Heart right ventricle (tissue), 16 donors: Measurements from ENCODE around the gene F13B. TPM values are rescaled to one million over a fixed set of nuclear protein-coding genes. Genes with fewer than 3 reads are reported as not detected.
"Not testable (repeated sequence)": the region's sequence is repeated elsewhere in the genome, so short reads cannot be mapped to it uniquely, and the experiment has no call there.

Experiments used
- ATAC-seq, 8 donors: fragments of 200-7000 bp; cut with Tn5 transposase; one replicate each; pipeline ENCODE4 v1.9.1; 2020; ENCODE audit warnings: mild to moderate bottlenecking in 8 of 8, moderate library complexity in 8 of 8, moderate number of reproducible peaks in 1 of 8
- DNase-seq, 2 donors: peaks; one replicate each; pipeline ENCODE4 v3.0.0-alpha.2; 2020
- H3K27ac ChIP-seq, 10 donors: fragments of 200-600 bp; sonication (generic) in 2 of 10; one replicate each; pipeline versions ENCODE4 v1.5.0 to v1.8.0; 2020 to 2022; ENCODE audit warnings: mild to moderate bottlenecking in 3 of 10
- H3K27me3 ChIP-seq, 7 donors: fragments of 200-600 bp; one replicate each; pipeline ENCODE4 v1.8.0; 2021 to 2022; ENCODE audit warnings: mild to moderate bottlenecking in 2 of 7
- H3K36me3 ChIP-seq, 9 donors: fragments of 200-600 bp; sonication (generic) in 1 of 9; one replicate each; pipeline versions ENCODE4 v1.5.0 to v1.8.0; 2020 to 2022; ENCODE audit warnings: mild to moderate bottlenecking in 2 of 9
- H3K4me1 ChIP-seq, 9 donors: fragments of 200-600 bp; sonication (generic) in 1 of 9; one replicate each; pipeline versions ENCODE4 v1.5.0 to v1.8.0; 2020 to 2022; ENCODE audit warnings: mild to moderate bottlenecking in 4 of 9
- H3K4me3 ChIP-seq, 10 donors: fragments of 200-600 bp; sonication (generic) in 2 of 10; one replicate each; pipeline versions ENCODE4 v1.5.0 to v1.8.0; 2020 to 2022; ENCODE audit warnings: mild to moderate bottlenecking in 7 of 10, moderate library complexity in 2 of 10
- H3K9me3 ChIP-seq, 11 donors: fragments of 200-600 bp in 10 of 11; sonication (generic) in 2 of 11; one replicate each; pipeline versions ENCODE4 v1.5.0 to v1.8.0; 2013 to 2022; ENCODE audit warnings: mild to moderate bottlenecking in 2 of 11, control low read depth in 1 of 11, moderate library complexity in 1 of 11
- WGBS, 2 donors: extraction: QIAGEN DNeasy Blood & Tissue Kit; methylation state at CpG; one replicate each; pipeline ENCODE4 v1.1.7; 2013; ENCODE audit warnings: inconsistent platforms in 1 of 2; 5-methylcytosine and 5-hydroxymethylcytosine counted together
- intact Hi-C, 10 donors: fragments of 100-400 bp; cut with DNase I; formaldehyde crosslinking; loops; one replicate each; pipeline versions ENCODE4 v1.11.1 to v1.14.2; 2022
- polyA plus RNA-seq, 2 donors: library from polyadenylated mRNA; stranded (reverse); fragments of 200-250 nt; gene quantifications; one replicate each; pipeline ENCODE4 v1.2.3, GENCODE V29; 2013
- total RNA-seq, 10 donors: library from RNA; stranded (reverse); fragmentation: NEBNext Ultra II Directional in 3 of 10; extraction: Animal tissue kit (Norgen Biotek cat#: 25700) in 3 of 10; gene quantifications; one replicate each; pipeline versions ENCODE4 v1.2.1 to v1.2.4, GENCODE V29; 2021 to 2023
- TF ChIP-seq, protein P1 (sequence below), 9 donors: fragments of 200-600 bp; sonication (generic) in 2 of 9; IDR thresholded peaks; one replicate each; pipeline versions ENCODE4 v1.5.0 to v1.8.0; 2021 to 2022; ENCODE audit warnings: antibody characterized with exemption in 9 of 9, mild to moderate bottlenecking in 5 of 9, moderate library complexity in 1 of 9
- donor health status: Arrhythmogenic right ventricular cardiomyopathy.
- donor health status: ischemic (EF 13 %, LVEDD 7.1; RV severe dilation, severe dysfunction).
- donor health status: healthy with polysubstance abuse.
- donor health status: DM: no; HTN: yes; CAD: no.
- donor health status: DM: no; HTN: no; CAD: no.
- donor health status: ischemic (EF 25% LVEDD 6.9; RV normal size, moderate dysfunction).
- donor health status: ischemic (EF 25% LVEDD 5.7; RV mildly dilated, moderate dysfunction).
- donor health status: healthy.
- donor health status: DM: yes; HTN: yes; CAD: no.
- donor health status: Ischemic cardiomyopathy.
- donor health status: ischemic (EF 35%, LVEDD 5.7; RV mildly dilated, moderate dysfunction).
- donor health status: nonischemic (EF 11% LVEDD 7.7; RV severe dilation, severe dysfunction).
- donor health status: DM: yes; HTN: yes; CAD: no.
- donor health status: PGD.
- donor health status: ischemic (EF 29% LVEDD 5.4; RV normal size, mild dysfunction).
- donor health status: nonischemic (EF 23%, LVEDD 6.1; RV moderate dilation, normal function).

The F13B gene
- total and polyA plus RNA-seq, 12 donors: not detected

DNA sequence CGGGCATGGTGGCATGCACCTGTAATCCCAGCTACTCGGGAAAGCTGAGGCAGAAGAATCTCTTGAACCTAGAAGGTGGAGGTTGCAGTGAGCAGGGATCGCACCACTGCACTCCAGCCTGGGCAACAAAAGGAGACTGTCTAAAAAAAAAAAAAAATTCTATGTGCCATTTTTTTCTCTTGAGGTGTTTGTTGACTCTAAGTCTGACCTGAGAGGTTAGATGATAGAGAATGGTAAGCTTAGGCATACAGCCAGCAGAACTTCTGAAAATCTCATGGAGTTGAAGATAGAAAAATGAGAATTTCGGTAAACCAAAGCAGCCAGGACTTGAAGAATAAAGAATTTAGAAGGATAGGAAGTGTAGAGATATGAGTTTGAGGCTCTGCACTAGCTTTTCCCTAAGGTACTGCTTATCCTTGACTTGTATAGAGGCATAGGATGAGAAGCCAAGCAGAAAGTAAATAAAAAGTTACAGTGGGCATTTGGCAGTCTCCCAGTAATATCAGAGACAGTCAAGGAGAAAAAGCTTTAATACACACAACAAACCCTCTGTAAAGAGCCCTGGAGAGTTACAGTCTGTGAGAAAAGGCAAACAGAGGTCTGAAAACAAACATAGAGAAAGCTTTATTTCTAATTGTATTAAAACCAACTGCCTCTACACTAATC is 24.3 kb downstream of the F13B start:
- no peak for DNase-seq
- ATAC-seq: no peak
- no peaks in the 10 kb centered on the region for H3K36me3 ChIP-seq
- H3K4me3 ChIP-seq: no peak overlapping the region
- H3K27ac ChIP-seq: no peak overlapping the region
- WGBS, 2 donors: 75 to 81% methylated on average over 4 of the region's 4 CpGs
- H3K27me3 ChIP-seq: no peaks in the 10 kb centered on the region
- H3K9me3 ChIP-seq: peaks cover 0 to 12% (median 0%) of the 10 kb centered on the region in 11 donors
- no peaks in the 10 kb centered on the region for H3K4me1 ChIP-seq
- intact Hi-C loops: no loop called here
- TF ChIP-seq, protein P1, sequence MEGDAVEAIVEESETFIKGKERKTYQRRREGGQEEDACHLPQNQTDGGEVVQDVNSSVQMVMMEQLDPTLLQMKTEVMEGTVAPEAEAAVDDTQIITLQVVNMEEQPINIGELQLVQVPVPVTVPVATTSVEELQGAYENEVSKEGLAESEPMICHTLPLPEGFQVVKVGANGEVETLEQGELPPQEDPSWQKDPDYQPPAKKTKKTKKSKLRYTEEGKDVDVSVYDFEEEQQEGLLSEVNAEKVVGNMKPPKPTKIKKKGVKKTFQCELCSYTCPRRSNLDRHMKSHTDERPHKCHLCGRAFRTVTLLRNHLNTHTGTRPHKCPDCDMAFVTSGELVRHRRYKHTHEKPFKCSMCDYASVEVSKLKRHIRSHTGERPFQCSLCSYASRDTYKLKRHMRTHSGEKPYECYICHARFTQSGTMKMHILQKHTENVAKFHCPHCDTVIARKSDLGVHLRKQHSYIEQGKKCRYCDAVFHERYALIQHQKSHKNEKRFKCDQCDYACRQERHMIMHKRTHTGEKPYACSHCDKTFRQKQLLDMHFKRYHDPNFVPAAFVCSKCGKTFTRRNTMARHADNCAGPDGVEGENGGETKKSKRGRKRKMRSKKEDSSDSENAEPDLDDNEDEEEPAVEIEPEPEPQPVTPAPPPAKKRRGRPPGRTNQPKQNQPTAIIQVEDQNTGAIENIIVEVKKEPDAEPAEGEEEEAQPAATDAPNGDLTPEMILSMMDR (IDR thresholded peaks at IDR 0.05): no peak

DNA sequence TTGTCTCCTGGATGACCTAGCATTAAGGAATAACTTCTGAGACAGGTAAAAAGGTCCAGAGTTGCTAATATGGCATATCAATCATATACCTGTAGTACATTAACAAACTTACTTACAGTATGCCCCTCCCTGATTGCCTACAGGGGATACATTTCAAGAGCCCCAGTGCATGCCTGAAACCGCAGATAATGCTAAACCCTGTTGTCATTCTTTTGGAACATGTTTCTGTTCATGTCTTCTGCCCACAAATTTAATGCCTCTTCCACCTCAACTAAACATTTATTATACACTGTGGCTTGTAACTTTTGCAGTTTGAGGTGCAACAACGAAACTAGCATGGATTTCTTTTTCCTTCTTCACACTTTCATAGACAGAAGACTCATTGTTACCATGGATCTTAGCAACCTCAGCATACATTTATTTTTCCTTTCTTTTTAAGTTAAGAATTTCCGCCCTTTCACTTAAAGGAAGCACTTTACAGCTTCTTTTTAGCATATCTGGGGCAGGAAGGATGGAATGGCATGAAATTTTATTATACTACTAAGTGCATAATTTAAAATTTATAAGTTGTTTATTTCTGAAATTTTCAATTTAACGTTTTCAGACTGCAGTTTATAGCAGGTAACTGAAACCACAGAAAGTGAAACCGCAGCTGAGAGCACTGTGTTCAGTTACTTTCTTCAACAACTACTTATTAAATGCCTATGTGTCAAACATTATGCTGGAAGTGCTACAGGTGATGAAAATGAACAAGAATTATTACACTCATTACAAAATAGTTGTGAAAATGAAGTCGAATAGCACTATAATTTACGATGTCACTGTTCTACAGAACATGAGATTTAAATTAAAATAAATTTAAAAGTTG is 25.3 kb downstream of the F13B start:
- peaks cover 0 to 2% (median 0%) of the 10 kb centered on the region in 11 donors for H3K9me3 ChIP-seq
- DNase-seq: no peak
- 83 to 87% methylated on average over 7 of the region's 7 CpGs for WGBS, 2 donors
- TF ChIP-seq, protein P1 (IDR thresholded peaks at IDR 0.05): no peak
- H3K36me3 ChIP-seq: no peaks in the 10 kb centered on the region
- H3K27ac ChIP-seq: no peak overlapping the region
- ATAC-seq: no peak
- no peaks in the 10 kb centered on the region for H3K27me3 ChIP-seq
- H3K4me3 ChIP-seq: no peak overlapping the region
- intact Hi-C loops: no loop called here
- H3K4me1 ChIP-seq: no peaks in the 10 kb centered on the region

DNA sequence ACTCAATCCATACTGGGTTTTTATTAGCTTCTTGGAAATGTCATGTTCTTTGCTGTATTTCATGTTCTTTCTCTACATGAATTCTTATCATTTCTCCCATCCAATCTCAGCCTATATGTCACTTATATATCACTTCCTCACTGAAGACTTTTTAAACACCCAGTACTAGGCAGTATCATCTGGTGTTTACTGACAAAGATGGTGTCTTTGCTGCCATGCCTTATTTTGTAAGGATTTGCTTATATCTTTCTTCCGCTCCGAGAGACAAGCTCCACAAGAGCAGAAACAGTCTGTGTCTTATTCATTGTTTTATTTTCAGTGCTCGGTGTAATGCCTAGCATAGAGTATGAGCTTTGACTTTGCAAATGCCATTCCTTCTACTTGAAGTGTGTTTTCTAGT is 30.2 kb downstream of the F13B start:
- DNase-seq (no peak), ATAC-seq (no peak)
- intact Hi-C loops: no loop called here
- no peak overlapping the region for H3K27ac ChIP-seq
- WGBS, 2 donors: 91 to 94% methylated on average over 3 of the region's 3 CpGs
- no peaks in the 10 kb centered on the region for H3K9me3 ChIP-seq
- H3K27me3 ChIP-seq: no peaks in the 10 kb centered on the region
- no peaks in the 10 kb centered on the region for H3K4me1 ChIP-seq
- TF ChIP-seq, protein P1 (IDR thresholded peaks at IDR 0.05): no peak
- no peak overlapping the region for H3K4me3 ChIP-seq
- no peaks in the 10 kb centered on the region for H3K36me3 ChIP-seq

DNA sequence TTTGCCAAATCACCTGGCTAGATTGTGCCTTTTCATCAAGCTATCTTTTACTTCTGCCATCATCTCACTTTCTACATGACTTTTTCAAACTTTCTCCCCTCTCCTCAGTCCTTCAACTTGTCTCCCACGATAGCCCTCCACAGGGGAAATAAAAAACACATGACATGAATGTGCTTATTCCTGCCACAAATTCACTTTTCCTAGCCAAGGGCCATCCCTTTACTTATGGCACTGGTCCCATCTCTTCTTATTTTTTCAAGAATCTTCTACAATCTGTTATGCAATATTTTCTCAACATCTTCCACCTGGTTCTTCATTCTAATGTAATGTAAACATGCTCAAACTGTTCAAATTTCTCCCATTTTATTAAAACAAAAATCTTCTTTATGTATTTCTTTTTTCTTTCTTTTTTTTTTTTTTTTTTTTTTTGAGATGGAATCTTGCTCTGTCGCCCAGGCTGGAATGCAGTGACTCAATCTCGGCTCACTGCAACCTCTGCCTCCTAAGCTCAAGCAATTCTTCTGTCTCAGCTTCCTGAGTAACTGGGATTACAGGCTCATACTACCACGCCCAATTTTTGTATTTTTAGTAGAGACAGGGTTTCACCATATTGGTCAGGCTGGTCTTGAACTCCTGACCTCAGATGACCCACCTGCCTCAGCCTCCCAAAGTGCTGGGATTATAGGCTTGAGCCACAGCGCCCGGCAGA is 32.3 kb downstream of the F13B start:
- H3K4me3 ChIP-seq, H3K9me3 ChIP-seq, H3K36me3 ChIP-seq, ATAC-seq, H3K27ac ChIP-seq, DNase-seq, H3K4me1 ChIP-seq, H3K27me3 ChIP-seq, intact Hi-C loops: not testable (repeated sequence)
- 76 to 81% methylated on average over 6 of the region's 6 CpGs for WGBS, 2 donors
